Measurements from ENCODE around the gene MFAP5.
A peak's percentile ranks its signal among the peaks of the same experiment; 100 is the strongest.

MFAP5 gene
- 0 to 0.13 (median 0) reads per million in 9 experiments for total RNA-seq

- Mint-ChIP-seq H3K27me3 (peaks cover 0 to 12% of the 10 kb centered on the region in 2 donors), H3K9me3 (no peaks in the 10 kb centered on the region), H3K4me1 (ENCODE audit: low read depth in 2 of 2) (no peaks in the 10 kb centered on the region), H3K36me3 (ENCODE audit: insufficient read depth) (no peaks in the 10 kb centered on the region), H3K27ac (no peak within 1 kb of the TSS), H3K4me3 (no peak within 1 kb of the TSS)
- ATAC-seq (replicated peaks), result no peak
- no peak for DNase-seq
Observed at GRCh38 chr12:8662593-8662992, at the start of gene MFAP5. TSS of gene MFAP5 (minus strand) at chr12:8662826. CDS start at chr12:8662104, 722 bp downstream.

GRCh38 chr12:8709124-8709830 lies 46.7 kb upstream of the MFAP5 start:
- Mint-ChIP-seq H3K27ac (no peak overlapping the region), H3K4me3 (no peak overlapping the region), H3K36me3 (ENCODE audit: insufficient read depth) (no peaks in the 10 kb centered on the region), H3K27me3 (no peaks in the 10 kb centered on the region), H3K4me1 (ENCODE audit: low read depth in 2 of 2) (peaks cover 0 to 4% of the 10 kb centered on the region in 2 donors), H3K9me3 (no peaks in the 10 kb centered on the region)
- ATAC-seq (replicated peaks) (no peak), DNase-seq (no peak)

GRCh38 chr12:8702159-8702558 lies 39.5 kb upstream of the MFAP5 start:
- Mint-ChIP-seq H3K36me3 (ENCODE audit: insufficient read depth) (peaks cover 4% of the 10 kb centered on the region), H3K27me3 (no peaks in the 10 kb centered on the region), H3K4me3 (no peak overlapping the region), H3K9me3 (no peaks in the 10 kb centered on the region), H3K27ac (no peak overlapping the region), H3K4me1 (ENCODE audit: low read depth in 2 of 2) (peaks cover 11 to 18% of the 10 kb centered on the region in 2 donors)
- no peak for ATAC-seq (replicated peaks)
- DNase-seq, result no peak

GRCh38 chr12:8701046-8701660 lies 38.5 kb upstream of the MFAP5 start:
- peaks cover 4% of the 10 kb centered on the region for H3K36me3 Mint-ChIP-seq (ENCODE audit: insufficient read depth)
- no peak for DNase-seq
- H3K27me3 Mint-ChIP-seq, result no peaks in the 10 kb centered on the region
- H3K4me1 Mint-ChIP-seq (ENCODE audit: low read depth in 2 of 2), result peaks cover 14 to 26% of the 10 kb centered on the region in 2 donors
- no peak overlapping the region for H3K4me3 Mint-ChIP-seq
- H3K27ac Mint-ChIP-seq, result no peak overlapping the region
- H3K9me3 Mint-ChIP-seq, result no peaks in the 10 kb centered on the region
- no peak for ATAC-seq (replicated peaks)

- Mint-ChIP-seq H3K36me3 (ENCODE audit: insufficient read depth) (peaks cover 4% of the 10 kb centered on the region), H3K4me3 (peak overlapping the region; percentile 58 to 61), H3K27ac (peak overlapping the region; percentile 33 to 56), H3K27me3 (no peaks in the 10 kb centered on the region), H3K4me1 (ENCODE audit: low read depth in 2 of 2) (peaks cover 14 to 26% of the 10 kb centered on the region in 2 donors), H3K9me3 (no peaks in the 10 kb centered on the region)
- ATAC-seq (replicated peaks) (no peak), DNase-seq (no peak)
Observed at GRCh38 chr12:8699714-8700113, 37.1 kb upstream of the MFAP5 start.

GRCh38 chr12:8698879-8699278 lies 36.3 kb upstream of the MFAP5 start:
- Mint-ChIP-seq H3K4me3 (peak overlapping the region; percentile 86 to 90), H3K36me3 (ENCODE audit: insufficient read depth) (peaks cover 4% of the 10 kb centered on the region), H3K4me1 (ENCODE audit: low read depth in 2 of 2) (peaks cover 14 to 26% of the 10 kb centered on the region in 2 donors), H3K27me3 (no peaks in the 10 kb centered on the region), H3K27ac (peak overlapping the region; percentile 84 to 91), H3K9me3 (no peaks in the 10 kb centered on the region)
- no peak for ATAC-seq (replicated peaks)
- no peak for DNase-seq

GRCh38 chr12:8698132-8698851 lies 35.7 kb upstream of the MFAP5 start:
- Mint-ChIP-seq H3K4me3 (peak overlapping the region; percentile 86 to 90), H3K27me3 (no peaks in the 10 kb centered on the region), H3K36me3 (ENCODE audit: insufficient read depth) (peaks cover 4% of the 10 kb centered on the region), H3K27ac (peak overlapping the region; percentile 84 to 91), H3K4me1 (ENCODE audit: low read depth in 2 of 2) (peaks cover 14 to 26% of the 10 kb centered on the region in 2 donors), H3K9me3 (no peaks in the 10 kb centered on the region)
- DNase-seq (peak; percentile 26 to 41 (median 28)), ATAC-seq (replicated peaks) (peak; percentile 43)

GRCh38 chr12:8697476-8698131 lies 35.0 kb upstream of the MFAP5 start, which contains the start of gene RIMKLB:
TSS of gene RIMKLB (plus strand) at chr12:8697991. CDS start at chr12:8713867, 15,876 bp downstream.
- Mint-ChIP-seq H3K27ac (peak within 1 kb of the TSS; percentile 84 to 91), H3K27me3 (no peaks in the 10 kb centered on the region), H3K4me3 (peak within 1 kb of the TSS; percentile 86 to 90), H3K4me1 (ENCODE audit: low read depth in 2 of 2) (peaks cover 14 to 26% of the 10 kb centered on the region in 2 donors), H3K9me3 (no peaks in the 10 kb centered on the region), H3K36me3 (ENCODE audit: insufficient read depth) (peaks cover 4% of the 10 kb centered on the region)
- ATAC-seq (replicated peaks) (peak; percentile 84), DNase-seq (peak; percentile 59 to 66 (median 65))

- Mint-ChIP-seq H3K4me1 (ENCODE audit: low read depth in 2 of 2) (peaks cover 14 to 26% of the 10 kb centered on the region in 2 donors), H3K36me3 (ENCODE audit: insufficient read depth) (peaks cover 4% of the 10 kb centered on the region), H3K4me3 (peak overlapping the region; percentile 86 to 90), H3K9me3 (no peaks in the 10 kb centered on the region), H3K27me3 (no peaks in the 10 kb centered on the region), H3K27ac (peak overlapping the region; percentile 78 to 91)
- ATAC-seq (replicated peaks) (peak; percentile 31), DNase-seq (peak in 1 of 3 experiments; percentile 6)
Observed at GRCh38 chr12:8697120-8697475, 34.5 kb upstream of the MFAP5 start.

GRCh38 chr12:8696442-8697090 lies 33.9 kb upstream of the MFAP5 start:
- Mint-ChIP-seq H3K4me3 (peak overlapping the region; percentile 86 to 90), H3K27me3 (no peaks in the 10 kb centered on the region), H3K4me1 (ENCODE audit: low read depth in 2 of 2) (peaks cover 14 to 26% of the 10 kb centered on the region in 2 donors), H3K36me3 (ENCODE audit: insufficient read depth) (peaks cover 4% of the 10 kb centered on the region), H3K27ac (peak overlapping the region; percentile 78 to 91), H3K9me3 (no peaks in the 10 kb centered on the region)
- ATAC-seq (replicated peaks) (no peak), DNase-seq (no peak)

GRCh38 chr12:8695116-8695515 lies 32.5 kb upstream of the MFAP5 start:
- Mint-ChIP-seq H3K9me3 (no peaks in the 10 kb centered on the region), H3K27me3 (no peaks in the 10 kb centered on the region), H3K36me3 (ENCODE audit: insufficient read depth) (peaks cover 4% of the 10 kb centered on the region), H3K4me3 (no peak overlapping the region), H3K4me1 (ENCODE audit: low read depth in 2 of 2) (peaks cover 14 to 22% of the 10 kb centered on the region in 2 donors), H3K27ac (no peak overlapping the region)
- ATAC-seq (replicated peaks), result no peak
- no peak for DNase-seq

GRCh38 chr12:8692573-8692972 lies 29.9 kb upstream of the MFAP5 start:
- Mint-ChIP-seq H3K4me3 (no peak overlapping the region), H3K27ac (no peak overlapping the region), H3K9me3 (no peaks in the 10 kb centered on the region), H3K36me3 (ENCODE audit: insufficient read depth) (no peaks in the 10 kb centered on the region), H3K4me1 (ENCODE audit: low read depth in 2 of 2) (peaks cover 3 to 8% of the 10 kb centered on the region in 2 donors), H3K27me3 (peaks cover 0 to 9% of the 10 kb centered on the region in 2 donors)
- ATAC-seq (replicated peaks), result no peak
- DNase-seq, result no peak

- H3K9me3 Mint-ChIP-seq, result no peaks in the 10 kb centered on the region
- DNase-seq, result no peak
- no peak overlapping the region for H3K27ac Mint-ChIP-seq
- H3K4me1 Mint-ChIP-seq (ENCODE audit: low read depth in 2 of 2), result no peaks in the 10 kb centered on the region
- ATAC-seq (replicated peaks), result no peak
- H3K36me3 Mint-ChIP-seq (ENCODE audit: insufficient read depth), result no peaks in the 10 kb centered on the region
- no peak overlapping the region for H3K4me3 Mint-ChIP-seq
- peaks cover 0 to 9% of the 10 kb centered on the region in 2 donors for H3K27me3 Mint-ChIP-seq
Observed at GRCh38 chr12:8689681-8690080, 27.1 kb upstream of the MFAP5 start.

Data from effector memory CD8-positive, alpha-beta T cell (primary cell).